Activated T-helper 17 cell treated with anti-CD3 and anti-CD28 coated beads, Interleukin-2, amount 50 U/mL, for 72 hours (primary cell): ENCODE measurements around the gene CRTC1. TPM values are rescaled to one million over a fixed set of nuclear protein-coding genes. Genes with fewer than 3 reads are reported as not detected.

Experiments
- ATAC-seq: fragments of 150-1000 bp; cut with Tn5 transposase; replicated peaks from 2 replicates; pipeline ENCODE4 v1.10.0; 2021; ENCODE audit warnings: mild to moderate bottlenecking, moderate library complexity
- H3K27ac Mint-ChIP-seq: one replicate; pipeline ENCODE4 v1.8.0; 2022; ENCODE audit warnings: mixed read lengths
- H3K27me3 Mint-ChIP-seq: one replicate; pipeline ENCODE4 v1.8.0; 2022; ENCODE audit warnings: mixed read lengths
- H3K36me3 Mint-ChIP-seq: one replicate; pipeline ENCODE4 v1.8.0; 2022; ENCODE audit warnings: low read depth, mild to moderate bottlenecking, mixed read lengths
- H3K4me1 Mint-ChIP-seq: one replicate; pipeline ENCODE4 v1.8.0; 2022; ENCODE audit warnings: mixed read lengths
- H3K4me3 Mint-ChIP-seq: one replicate; pipeline ENCODE4 v1.8.0; 2022; ENCODE audit warnings: mild to moderate bottlenecking, mixed read lengths
- H3K9me3 Mint-ChIP-seq: one replicate; pipeline ENCODE4 v1.8.0; 2022; ENCODE audit warnings: mixed read lengths
- total RNA-seq, 2 donors: library from RNA; stranded (reverse); gene quantifications; one replicate each; pipeline ENCODE4 v1.2.3, GENCODE V29; 2022

Gene CRTC1
- total RNA-seq, 2 donors from 2014 or later = 7.8 to 13.6 TPM

DNA sequence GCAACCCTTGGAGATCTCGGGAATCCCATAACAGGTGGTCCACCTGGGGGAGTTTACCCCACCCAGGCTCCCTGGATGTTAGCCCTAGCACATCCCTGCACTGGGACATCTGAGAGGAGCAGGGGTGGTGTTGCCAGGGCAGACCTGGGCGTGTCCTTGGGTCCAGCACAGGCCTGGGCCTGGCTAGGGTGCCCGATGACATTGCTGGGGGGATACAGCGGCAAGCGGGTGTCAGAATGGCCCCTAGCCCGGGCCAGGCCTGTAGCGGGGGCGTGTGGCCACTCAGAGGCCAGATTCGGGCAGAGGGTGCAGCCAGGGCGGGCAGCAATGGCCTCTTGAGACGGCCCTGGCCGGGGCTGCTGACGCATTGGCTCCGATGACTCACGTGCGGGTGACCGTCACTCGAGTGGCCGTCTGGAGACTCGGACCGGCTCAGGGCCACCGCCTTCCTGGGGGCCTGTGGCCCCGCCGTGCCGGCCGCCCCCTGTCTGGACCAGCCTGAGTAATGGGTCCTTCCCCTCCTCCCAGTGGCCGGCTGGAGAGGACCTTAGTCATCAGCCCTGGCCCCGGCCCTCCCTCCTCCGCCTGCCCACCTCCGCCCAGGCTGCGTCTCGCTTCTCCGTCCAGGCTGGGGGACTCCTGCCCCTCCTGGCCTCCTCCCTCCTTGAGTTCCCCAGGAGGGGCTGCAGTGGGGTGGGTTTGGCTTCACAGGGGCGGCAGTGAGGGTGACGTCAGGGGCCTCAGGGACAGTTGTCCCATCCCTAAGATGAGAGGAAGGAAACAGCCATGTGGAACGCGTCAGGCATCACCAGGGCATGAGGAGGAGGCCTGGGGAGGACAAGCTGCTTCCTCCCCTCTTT is 23.2 kb upstream of the CRTC1 start:
- H3K27me3 Mint-ChIP-seq = no peaks in the 10 kb centered on the region
- no peaks in the 10 kb centered on the region for H3K9me3 Mint-ChIP-seq
- no peak overlapping the region for H3K4me3 Mint-ChIP-seq
- H3K4me1 Mint-ChIP-seq = peaks cover 19% of the 10 kb centered on the region
- H3K27ac Mint-ChIP-seq = no peak overlapping the region
- H3K36me3 Mint-ChIP-seq = no peaks in the 10 kb centered on the region
- no peak for ATAC-seq

DNA sequence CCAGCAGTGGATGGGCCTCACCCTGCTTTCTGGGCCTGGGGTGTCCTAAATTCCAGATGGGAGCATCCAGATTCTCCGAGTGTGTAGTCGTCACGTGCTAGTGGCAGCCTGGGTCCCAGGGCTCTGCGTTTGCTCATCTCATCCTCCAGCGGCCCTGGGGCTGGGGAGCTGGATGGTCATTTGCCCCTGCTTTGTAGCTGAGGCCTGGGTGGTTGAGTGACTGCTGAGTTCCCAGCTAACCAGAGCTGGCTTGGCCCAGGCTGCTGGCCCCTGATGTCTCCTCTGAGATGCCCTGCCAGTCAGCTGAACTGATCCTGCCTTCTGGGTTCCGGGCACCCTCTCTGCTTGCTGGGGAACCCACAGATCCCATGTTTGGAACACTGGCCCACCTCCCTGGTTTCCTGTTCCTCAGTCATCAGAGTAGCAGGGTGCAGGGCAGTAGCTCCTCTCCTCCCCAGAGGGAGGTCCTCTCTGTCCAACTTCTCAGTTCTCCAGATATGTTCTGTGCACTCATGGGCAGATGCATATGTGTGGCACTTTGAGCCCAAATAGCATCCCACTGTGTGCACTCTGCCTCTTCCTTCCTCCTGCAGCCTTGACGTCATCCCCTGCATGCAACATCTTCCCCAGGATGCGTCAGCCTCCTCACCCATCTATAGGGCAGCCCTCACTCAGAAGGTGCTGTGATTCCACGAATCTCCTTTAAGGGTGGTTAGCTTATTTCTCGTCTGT is 22.4 kb upstream of the CRTC1 start:
- peaks cover 19% of the 10 kb centered on the region for H3K4me1 Mint-ChIP-seq
- no peak overlapping the region for H3K4me3 Mint-ChIP-seq
- no peaks in the 10 kb centered on the region for H3K36me3 Mint-ChIP-seq
- no peaks in the 10 kb centered on the region for H3K9me3 Mint-ChIP-seq
- peak overlapping the region; percentile 4 for H3K27ac Mint-ChIP-seq
- ATAC-seq = no peak
- H3K27me3 Mint-ChIP-seq = no peaks in the 10 kb centered on the region

DNA sequence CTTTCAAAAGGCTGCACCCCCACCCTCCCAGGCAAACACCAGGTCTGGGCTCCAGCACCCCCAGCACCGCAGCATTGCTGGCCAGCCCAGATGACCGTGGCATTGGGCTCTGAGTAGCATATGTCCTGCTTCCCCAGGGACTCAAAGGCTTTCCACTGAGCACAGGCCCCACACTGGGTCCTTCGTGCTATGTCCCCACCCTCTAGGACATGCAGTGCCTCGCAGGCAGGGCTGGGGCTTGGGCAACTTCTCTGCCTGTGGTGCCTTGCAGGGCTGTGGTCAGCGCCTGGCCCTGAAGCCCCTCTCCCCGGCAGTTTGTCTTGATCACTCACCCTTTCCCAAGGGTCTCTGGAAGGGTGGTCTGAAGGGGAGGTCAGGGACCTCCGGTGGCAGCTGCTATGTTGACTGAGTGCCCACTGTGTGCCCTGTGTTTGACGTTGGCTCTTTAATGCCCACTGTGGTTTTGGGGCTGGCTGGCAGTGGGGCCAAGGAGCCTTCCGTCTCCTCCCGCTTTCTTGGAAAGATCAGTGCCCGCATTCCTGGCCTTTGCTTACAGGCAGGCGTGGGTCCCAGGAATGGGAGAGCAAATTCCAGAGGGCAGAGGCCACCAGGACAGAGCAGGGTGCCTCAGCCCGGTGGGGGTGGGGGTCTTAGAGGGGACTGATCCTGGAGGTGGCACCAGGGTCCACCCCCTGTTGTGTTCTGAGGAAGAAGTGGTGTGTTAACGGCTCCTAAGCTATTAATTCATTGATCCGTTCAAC is 20.3 kb upstream of the CRTC1 start:
- H3K9me3 Mint-ChIP-seq = no peaks in the 10 kb centered on the region
- no peak overlapping the region for H3K27ac Mint-ChIP-seq
- H3K4me3 Mint-ChIP-seq = no peak overlapping the region
- ATAC-seq = no peak
- no peaks in the 10 kb centered on the region for H3K27me3 Mint-ChIP-seq
- H3K4me1 Mint-ChIP-seq = peaks cover 11% of the 10 kb centered on the region
- peaks cover 6% of the 10 kb centered on the region for H3K36me3 Mint-ChIP-seq

DNA sequence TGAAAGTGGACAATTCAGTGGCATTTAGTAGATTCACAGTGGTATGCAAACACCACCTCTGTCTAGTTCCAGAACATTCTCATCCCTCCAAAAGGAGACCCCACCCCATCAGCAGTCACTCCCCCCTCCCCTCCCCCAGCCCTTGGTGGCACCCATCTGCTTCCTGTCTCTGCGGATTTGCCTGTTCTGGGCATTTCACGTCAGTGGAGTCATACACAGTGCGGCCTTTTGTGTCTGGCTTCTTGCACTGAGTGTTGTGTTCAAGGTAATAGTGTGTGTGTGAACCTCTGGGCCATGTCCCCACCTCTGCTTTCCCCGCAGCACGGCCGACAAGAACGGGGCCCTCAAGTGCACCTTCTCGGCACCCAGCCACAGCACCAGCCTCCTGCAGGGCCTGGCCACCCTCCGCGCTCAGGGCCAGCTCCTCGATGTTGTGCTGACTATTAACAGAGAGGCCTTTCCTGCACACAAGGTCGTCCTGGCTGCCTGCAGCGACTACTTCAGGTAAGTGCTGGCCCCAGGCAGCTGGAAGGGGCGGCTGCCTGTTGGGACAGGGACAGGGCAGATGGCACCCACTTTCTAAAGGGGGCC is 19.4 kb upstream of the CRTC1 start:
- Mint-ChIP-seq H3K27me3 (no peaks in the 10 kb centered on the region), H3K27ac (no peak overlapping the region), H3K9me3 (no peaks in the 10 kb centered on the region), H3K36me3 (peaks cover 6% of the 10 kb centered on the region), H3K4me1 (peaks cover 2% of the 10 kb centered on the region), H3K4me3 (no peak overlapping the region)
- no peak for ATAC-seq

DNA sequence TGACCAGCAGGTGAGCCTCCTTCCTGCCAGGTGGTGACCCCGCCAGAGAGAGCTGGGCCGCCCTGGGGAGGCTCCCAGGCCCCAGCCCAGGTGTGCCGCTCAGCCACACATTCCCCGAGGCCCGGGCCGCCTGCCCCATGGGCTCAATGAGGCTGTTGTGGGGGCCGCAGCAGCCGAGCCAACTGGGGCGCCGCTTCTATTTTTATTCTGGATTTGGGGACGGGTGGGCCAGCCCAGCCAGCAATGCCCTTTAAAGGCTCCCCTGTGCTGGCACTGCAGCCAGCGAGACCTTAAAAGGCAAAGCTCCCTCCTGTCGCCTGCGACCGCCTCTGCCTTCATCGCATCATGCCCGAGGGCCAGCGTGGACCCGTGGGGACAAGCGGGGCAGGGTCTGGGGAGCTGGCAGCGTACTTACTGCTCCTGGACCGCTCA is 17.7 kb upstream of the CRTC1 start:
- no peaks in the 10 kb centered on the region for H3K9me3 Mint-ChIP-seq
- no peaks in the 10 kb centered on the region for H3K27me3 Mint-ChIP-seq
- no peak for ATAC-seq
- no peak overlapping the region for H3K4me3 Mint-ChIP-seq
- peaks cover 18% of the 10 kb centered on the region for H3K36me3 Mint-ChIP-seq
- no peaks in the 10 kb centered on the region for H3K4me1 Mint-ChIP-seq
- H3K27ac Mint-ChIP-seq = no peak overlapping the region

DNA sequence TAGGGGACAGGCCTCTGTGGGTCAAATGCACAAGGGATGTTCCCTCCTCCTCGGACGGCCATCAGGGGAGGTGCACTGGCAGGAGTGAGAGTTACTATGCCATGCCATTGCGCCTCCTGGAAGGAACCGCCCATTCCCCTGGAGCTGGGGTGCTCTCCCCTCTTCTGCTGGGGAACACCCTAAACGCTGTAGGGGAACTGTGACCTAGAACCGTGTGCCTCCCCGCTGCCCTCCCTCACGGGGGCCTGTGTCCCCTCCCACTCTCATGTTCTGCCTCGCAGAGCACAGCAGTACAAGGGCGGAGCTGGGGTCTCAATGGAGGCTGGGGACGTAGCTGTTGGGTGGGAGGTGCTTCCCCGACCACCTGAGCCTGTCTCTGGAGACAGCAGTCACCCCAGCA is 17.2 kb upstream of the CRTC1 start:
- Mint-ChIP-seq H3K36me3 (peaks cover 18% of the 10 kb centered on the region), H3K4me1 (no peaks in the 10 kb centered on the region), H3K4me3 (no peak overlapping the region), H3K27me3 (no peaks in the 10 kb centered on the region), H3K9me3 (no peaks in the 10 kb centered on the region), H3K27ac (no peak overlapping the region)
- no peak for ATAC-seq

DNA sequence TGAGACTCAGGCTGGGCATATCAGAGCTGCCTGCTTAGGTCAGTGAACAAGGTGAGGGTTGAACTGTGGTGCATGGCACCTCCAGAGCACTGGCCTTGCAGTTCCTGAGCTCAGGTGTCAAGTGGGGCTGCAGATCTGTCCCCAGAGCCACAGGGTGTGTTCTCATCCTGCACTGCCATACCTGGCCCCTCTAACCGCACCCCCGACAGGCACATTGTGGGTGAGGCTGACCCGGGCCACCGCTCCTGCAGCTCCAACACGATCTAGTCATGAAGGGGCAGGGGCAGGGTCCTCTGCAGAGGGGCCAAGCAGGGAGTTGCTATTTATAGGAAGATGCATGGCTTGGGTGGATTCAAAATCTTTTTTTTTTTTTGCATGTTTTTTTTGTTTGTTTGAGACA is 16.7 kb upstream of the CRTC1 start:
- H3K27me3 Mint-ChIP-seq = no peaks in the 10 kb centered on the region
- no peak for ATAC-seq
- no peaks in the 10 kb centered on the region for H3K4me1 Mint-ChIP-seq
- no peak overlapping the region for H3K27ac Mint-ChIP-seq
- peaks cover 18% of the 10 kb centered on the region for H3K36me3 Mint-ChIP-seq
- H3K4me3 Mint-ChIP-seq = no peak overlapping the region
- H3K9me3 Mint-ChIP-seq = no peaks in the 10 kb centered on the region

DNA sequence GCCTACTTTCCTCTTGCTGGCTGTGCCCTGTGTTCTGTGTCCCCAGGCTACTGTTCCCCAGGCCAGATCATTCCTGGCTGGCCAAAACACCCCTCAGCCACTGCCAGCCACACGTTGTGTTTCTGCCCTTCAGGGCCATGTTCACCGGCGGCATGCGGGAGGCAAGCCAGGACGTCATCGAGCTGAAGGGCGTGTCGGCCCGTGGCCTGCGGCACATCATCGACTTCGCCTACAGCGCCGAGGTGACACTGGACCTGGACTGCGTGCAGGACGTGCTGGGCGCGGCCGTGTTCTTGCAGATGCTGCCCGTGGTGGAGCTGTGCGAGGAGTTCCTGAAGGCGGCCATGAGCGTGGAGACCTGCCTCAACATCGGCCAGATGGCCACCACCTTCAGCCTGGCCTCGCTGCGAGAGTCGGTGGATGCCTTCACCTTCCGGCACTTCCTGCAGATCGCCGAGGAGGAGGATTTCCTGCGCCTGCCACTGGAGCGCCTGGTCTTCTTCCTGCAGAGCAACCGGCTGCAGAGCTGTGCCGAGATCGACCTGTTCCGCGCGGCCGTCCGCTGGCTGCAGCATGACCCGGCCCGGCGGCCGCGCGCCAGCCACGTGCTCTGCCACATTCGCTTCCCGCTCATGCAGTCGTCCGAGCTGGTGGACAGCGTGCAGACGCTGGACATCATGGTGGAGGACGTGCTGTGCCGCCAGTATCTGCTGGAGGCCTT is 15.8 kb upstream of the CRTC1 start:
- H3K27ac Mint-ChIP-seq = no peak overlapping the region
- H3K27me3 Mint-ChIP-seq = no peaks in the 10 kb centered on the region
- H3K9me3 Mint-ChIP-seq = no peaks in the 10 kb centered on the region
- no peak for ATAC-seq
- H3K4me1 Mint-ChIP-seq = no peaks in the 10 kb centered on the region
- peaks cover 18% of the 10 kb centered on the region for H3K36me3 Mint-ChIP-seq
- H3K4me3 Mint-ChIP-seq = no peak overlapping the region

DNA sequence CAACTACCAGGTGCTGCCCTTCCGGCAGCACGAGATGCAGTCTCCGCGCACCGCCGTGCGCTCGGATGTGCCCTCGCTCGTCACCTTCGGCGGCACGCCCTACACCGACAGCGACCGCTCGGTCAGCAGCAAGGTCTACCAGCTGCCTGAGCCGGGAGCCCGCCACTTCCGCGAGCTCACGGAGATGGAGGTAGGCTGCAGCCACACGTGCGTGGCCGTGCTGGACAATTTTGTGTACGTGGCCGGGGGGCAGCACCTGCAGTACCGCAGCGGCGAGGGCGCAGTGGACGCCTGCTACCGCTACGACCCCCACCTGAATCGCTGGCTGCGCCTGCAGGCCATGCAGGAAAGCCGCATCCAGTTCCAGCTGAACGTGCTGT is 15.2 kb upstream of the CRTC1 start:
- no peak for ATAC-seq
- H3K4me3 Mint-ChIP-seq = no peak overlapping the region
- H3K27me3 Mint-ChIP-seq = no peaks in the 10 kb centered on the region
- H3K4me1 Mint-ChIP-seq = no peaks in the 10 kb centered on the region
- no peak overlapping the region for H3K27ac Mint-ChIP-seq
- peaks cover 18% of the 10 kb centered on the region for H3K36me3 Mint-ChIP-seq
- H3K9me3 Mint-ChIP-seq = no peaks in the 10 kb centered on the region

DNA sequence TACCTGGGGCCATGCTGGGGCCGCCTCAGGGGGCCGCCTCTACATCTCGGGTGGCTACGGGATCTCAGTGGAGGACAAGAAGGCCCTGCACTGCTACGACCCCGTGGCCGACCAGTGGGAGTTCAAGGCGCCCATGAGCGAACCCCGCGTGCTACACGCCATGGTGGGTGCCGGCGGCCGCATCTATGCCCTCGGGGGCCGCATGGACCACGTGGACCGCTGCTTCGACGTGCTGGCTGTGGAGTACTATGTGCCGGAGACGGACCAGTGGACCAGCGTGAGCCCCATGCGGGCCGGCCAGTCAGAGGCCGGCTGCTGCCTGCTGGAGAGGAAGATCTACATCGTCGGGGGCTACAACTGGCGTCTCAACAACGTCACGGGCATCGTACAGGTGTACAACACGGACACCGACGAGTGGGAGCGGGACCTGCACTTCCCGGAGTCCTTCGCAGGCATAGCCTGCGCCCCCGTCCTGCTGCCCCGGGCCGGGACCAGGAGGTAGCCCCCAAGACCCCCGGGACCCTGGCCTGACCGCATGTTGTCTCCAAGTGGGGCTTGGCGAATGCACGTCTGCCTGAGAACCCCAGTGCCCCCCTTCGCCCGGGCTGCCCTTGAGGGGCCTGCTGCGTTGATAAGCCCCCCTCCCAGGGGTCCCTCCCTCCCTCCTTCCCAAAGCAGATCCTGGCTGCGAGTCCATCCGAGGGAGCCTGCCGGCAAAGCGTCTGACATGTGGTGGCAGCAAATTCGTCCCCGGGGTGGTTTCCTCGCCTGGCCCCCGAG is 14.5 kb upstream of the CRTC1 start:
- Mint-ChIP-seq H3K4me1 (no peaks in the 10 kb centered on the region), H3K27me3 (no peaks in the 10 kb centered on the region), H3K27ac (no peak overlapping the region), H3K9me3 (no peaks in the 10 kb centered on the region), H3K36me3 (peaks cover 18% of the 10 kb centered on the region), H3K4me3 (no peak overlapping the region)
- no peak for ATAC-seq

DNA sequence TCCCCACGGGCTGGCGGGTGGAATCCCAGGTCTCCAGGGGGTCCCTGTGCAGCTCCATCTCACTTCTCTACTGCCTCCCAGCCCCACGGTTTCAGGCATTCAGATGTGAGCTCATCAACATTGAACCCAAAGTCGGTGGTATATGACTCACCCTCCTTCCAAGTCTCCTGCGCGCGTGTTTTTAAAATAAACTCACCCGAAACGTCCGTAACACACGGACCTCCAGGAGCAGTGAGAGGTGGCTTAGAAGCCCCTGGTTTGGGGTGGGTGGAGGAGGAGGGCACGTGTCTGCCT is 14.0 kb upstream of the CRTC1 start:
- Mint-ChIP-seq H3K4me3 (no peak overlapping the region), H3K9me3 (no peaks in the 10 kb centered on the region), H3K27ac (no peak overlapping the region), H3K27me3 (no peaks in the 10 kb centered on the region), H3K36me3 (peaks cover 18% of the 10 kb centered on the region), H3K4me1 (no peaks in the 10 kb centered on the region)
- no peak for ATAC-seq

DNA sequence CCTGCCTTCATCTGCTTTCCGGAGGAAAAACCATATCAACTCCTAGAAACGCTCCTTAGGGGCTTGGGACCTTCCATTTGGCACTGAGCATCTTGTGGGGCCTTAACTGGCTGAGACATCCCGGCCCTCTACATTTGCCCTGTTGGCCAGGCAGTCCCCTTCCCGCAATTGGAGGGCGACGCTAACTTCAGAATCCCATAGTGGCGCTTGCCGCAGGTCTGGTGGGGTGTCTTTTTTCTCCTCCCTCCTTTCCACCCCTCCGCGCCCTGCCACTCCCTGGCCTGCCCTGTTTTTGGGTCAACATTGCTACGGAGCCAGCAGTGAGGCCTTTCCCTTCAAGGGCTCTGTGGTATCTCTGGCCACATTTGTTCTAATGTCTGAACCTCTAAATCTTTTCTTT is 13.6 kb upstream of the CRTC1 start:
- no peaks in the 10 kb centered on the region for H3K27me3 Mint-ChIP-seq
- H3K4me3 Mint-ChIP-seq = no peak overlapping the region
- peaks cover 18% of the 10 kb centered on the region for H3K36me3 Mint-ChIP-seq
- H3K4me1 Mint-ChIP-seq = no peaks in the 10 kb centered on the region
- H3K9me3 Mint-ChIP-seq = no peaks in the 10 kb centered on the region
- no peak for ATAC-seq
- H3K27ac Mint-ChIP-seq = no peak overlapping the region

DNA sequence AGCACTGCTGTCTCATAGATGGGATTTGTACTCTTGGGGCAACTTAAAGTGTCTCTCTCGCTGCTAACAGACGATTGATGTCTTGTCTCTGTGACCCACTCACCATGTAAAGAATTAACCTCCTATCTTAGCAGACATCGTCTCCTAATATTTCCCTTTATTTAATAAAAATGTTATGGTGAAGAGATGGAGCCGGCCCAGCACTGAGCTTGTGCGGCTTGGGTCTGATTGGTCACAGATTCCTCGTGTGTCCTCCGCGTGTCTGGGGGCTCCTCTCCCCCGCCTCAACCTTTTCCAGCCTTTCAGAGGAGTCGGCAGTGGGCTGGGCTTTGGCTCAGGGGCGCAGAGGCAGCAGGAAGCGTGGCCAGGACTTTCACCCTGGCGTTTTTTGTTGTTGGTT is 13.2 kb upstream of the CRTC1 start:
- no peak for ATAC-seq
- Mint-ChIP-seq H3K9me3 (no peaks in the 10 kb centered on the region), H3K27me3 (no peaks in the 10 kb centered on the region), H3K4me1 (no peaks in the 10 kb centered on the region), H3K27ac (no peak overlapping the region), H3K36me3 (peaks cover 18% of the 10 kb centered on the region), H3K4me3 (no peak overlapping the region)
